Kidney glomerular epithelial cell (primary cell): ENCODE results near the gene SLC25A17.
"Not testable (repeated sequence)": the region's sequence is repeated elsewhere in the genome, so short reads cannot be mapped to it uniquely, and the experiment has no call there.

Source experiments
- DNase-seq: peaks from one replicate; lab custom pipeline; 2025; lab: John Stamatoyannopoulos, UW

The SLC25A17 gene

DNA sequence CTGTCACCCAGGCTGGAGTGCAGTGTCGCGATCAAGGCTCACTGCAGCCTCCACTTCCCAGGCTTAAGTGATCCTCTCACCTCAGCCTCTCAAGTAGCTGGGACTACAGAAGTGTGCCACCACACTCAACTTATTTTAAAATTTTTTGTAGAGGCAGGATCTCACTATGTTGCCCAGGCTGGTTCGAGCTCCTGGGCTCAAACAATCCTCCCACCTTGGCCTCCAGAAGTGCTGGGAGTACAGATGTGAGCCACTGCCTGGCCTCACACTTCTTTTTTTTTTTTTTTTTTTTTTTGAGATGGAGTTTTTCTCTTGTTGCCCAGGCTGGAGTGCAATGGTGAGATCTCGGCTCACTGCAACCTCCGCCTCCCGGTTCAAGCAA, 99.0 kb downstream of the SLC25A17 start:
- not testable (repeated sequence) for DNase-seq
